ENCODE data around the gene RAB8B.

The RAB8B gene

DNA sequence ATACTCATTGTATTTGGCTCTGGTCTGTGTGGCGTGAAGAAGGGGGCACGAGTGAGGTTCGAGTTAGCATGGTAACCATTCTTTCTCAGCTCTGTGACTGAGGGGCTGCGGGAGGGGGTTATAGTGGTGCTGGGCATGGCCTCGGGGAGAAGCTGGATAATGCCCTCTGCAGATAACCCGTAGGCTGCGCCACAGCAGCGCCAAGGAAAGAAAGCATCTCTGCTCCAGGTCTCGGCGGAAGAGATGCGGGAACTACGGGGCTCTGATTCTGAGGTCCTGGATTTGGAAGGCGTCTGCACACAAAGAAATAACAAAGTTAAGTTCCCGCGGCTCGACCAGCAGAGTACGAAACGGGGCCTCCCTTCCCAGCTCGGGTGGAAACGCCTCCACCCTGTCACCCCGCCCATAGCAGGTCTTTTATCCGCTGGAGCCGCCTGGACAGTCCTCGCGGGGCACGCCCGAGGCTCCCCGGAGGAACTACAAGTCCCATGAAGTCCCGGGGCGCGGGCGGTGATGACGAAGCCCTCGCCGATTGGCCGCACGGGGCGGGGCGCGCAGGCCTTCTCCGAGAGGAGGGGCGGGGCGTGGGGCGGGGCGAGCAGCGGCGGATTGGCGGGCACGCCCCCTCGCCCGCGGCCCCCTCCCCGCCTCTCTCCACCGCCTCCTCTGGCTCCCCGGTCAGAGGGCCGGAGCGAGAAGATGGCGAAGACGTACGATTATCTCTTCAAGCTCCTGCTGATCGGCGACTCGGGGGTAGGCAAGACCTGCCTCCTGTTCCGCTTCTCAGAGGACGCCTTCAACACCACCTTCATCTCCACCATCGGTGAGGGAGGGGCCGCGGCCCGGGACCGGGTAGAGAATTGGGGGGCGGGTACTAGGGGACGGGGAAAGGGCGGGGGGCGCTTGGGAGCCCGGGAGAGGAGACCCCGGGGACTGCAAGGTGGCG is at the start of gene RAB8B:
Gene RAB8B, plus strand, starts transcription at position 681 of the 946 bp plus-strand sequence. Its CDS starts 19 bp downstream, at position 700.
- Histone ChIP-seq H3K9me3 (no peaks in the 10 kb centered on the region), H3K27me3 (no peaks in the 10 kb centered on the region), H3K4me3 (peak within 1 kb of the TSS; percentile 81 to 97), H3K36me3 (no peaks in the 10 kb centered on the region), H3K4me1 (peaks cover 0 to 30% (median 9%) of the 10 kb centered on the region in 4 donors), H3K27ac (peak within 1 kb of the TSS; percentile 85 to 91)
- TF ChIP-seq, protein P1, sequence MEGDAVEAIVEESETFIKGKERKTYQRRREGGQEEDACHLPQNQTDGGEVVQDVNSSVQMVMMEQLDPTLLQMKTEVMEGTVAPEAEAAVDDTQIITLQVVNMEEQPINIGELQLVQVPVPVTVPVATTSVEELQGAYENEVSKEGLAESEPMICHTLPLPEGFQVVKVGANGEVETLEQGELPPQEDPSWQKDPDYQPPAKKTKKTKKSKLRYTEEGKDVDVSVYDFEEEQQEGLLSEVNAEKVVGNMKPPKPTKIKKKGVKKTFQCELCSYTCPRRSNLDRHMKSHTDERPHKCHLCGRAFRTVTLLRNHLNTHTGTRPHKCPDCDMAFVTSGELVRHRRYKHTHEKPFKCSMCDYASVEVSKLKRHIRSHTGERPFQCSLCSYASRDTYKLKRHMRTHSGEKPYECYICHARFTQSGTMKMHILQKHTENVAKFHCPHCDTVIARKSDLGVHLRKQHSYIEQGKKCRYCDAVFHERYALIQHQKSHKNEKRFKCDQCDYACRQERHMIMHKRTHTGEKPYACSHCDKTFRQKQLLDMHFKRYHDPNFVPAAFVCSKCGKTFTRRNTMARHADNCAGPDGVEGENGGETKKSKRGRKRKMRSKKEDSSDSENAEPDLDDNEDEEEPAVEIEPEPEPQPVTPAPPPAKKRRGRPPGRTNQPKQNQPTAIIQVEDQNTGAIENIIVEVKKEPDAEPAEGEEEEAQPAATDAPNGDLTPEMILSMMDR (IDR thresholded peaks at IDR 0.05), result no peak
- intact Hi-C loops (cut with DNase I; ENCODE audit: low total_unique reads), result no loop called here
- peak; percentile 99 for DNase-seq

DNA sequence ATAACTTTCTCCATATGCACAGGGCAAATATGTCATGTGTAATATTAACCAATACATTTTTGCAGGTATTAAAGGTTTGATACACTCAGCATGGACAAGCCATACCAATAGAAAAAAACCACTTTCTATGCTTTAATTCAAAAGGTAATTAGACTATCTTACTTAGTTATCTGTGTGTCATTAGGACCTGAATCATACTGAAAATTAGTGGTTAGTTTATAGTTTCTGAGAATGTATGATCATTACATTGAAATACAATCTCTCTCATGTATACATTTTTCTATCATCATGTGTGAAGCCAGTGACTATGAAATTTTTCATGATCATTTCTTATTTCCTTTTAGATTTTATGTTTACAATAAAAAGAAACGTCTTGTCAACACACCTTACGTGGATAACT is 48.5 kb upstream of the RAB8B start:
- Histone ChIP-seq H3K27me3 (no peaks in the 10 kb centered on the region), H3K4me1 (peaks cover 0 to 22% (median 3%) of the 10 kb centered on the region in 4 donors), H3K4me3 (no peak overlapping the region), H3K9me3 (no peaks in the 10 kb centered on the region), H3K27ac (no peak overlapping the region), H3K36me3 (peaks cover 3 to 19% (median 14%) of the 10 kb centered on the region in 3 donors)
- no peak for DNase-seq
- intact Hi-C loops (cut with DNase I; ENCODE audit: low total_unique reads), result no loop called here
- TF ChIP-seq, protein P1 (IDR thresholded peaks at IDR 0.05), result no peak

DNA sequence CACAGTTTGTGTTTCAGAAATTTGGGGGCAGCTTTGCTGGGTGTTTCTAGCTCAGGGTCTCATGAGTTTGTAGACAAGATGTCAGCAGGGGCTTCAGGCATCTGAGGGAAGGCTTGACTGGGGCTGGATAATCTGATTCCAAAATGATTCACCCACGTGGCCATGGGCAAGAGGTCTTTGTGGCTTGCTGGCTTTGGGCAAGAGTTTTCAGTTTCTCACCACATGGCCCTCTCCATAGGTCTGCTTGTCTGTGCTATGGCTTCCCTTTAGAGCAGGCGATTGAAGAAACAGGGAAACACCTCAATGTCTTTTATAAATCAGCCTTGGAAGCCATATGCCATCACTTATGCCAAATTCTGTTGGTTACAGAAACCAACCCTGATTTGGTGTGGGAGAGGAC is 44.0 kb upstream of the RAB8B start:
- TF ChIP-seq, protein P1 (IDR thresholded peaks at IDR 0.05), result no peak
- no peak for DNase-seq
- intact Hi-C loops (cut with DNase I; ENCODE audit: low total_unique reads), result no loop called here

DNA sequence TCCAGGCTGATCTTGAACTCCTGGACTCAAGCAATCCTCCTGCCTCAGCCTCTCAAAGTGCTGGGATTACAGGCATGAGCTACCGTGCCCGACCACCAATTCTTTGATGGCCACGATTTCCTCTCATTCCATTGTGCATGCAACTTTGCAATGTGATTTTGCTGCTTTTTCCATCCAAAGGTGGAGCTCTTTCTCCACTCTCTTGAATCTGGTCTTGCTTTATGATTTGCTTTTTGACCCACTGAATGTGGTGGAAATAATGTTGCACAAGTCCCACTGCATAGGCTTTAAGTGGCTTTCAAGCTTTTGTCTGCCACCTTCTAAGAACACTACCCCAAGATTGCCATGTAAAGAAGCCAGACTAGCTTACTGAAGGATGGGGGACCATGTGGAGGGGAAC is 42.7 kb upstream of the RAB8B start:
- H3K36me3 ChIP-seq, result peaks cover 19 to 54% (median 45%) of the 10 kb centered on the region in 3 donors
- H3K27me3 ChIP-seq, result no peaks in the 10 kb centered on the region
- no peak for DNase-seq

More for the DNA sequence above, 44.0 kb upstream of the RAB8B start:
- H3K27me3 ChIP-seq, result no peaks in the 10 kb centered on the region
- no peak overlapping the region for H3K27ac ChIP-seq
- peaks cover 14 to 48% (median 37%) of the 10 kb centered on the region in 3 donors for H3K36me3 ChIP-seq
- peaks cover 0 to 6% (median 0%) of the 10 kb centered on the region in 4 donors for H3K4me1 ChIP-seq
- no peak overlapping the region for H3K4me3 ChIP-seq
- H3K9me3 ChIP-seq, result no peaks in the 10 kb centered on the region

DNA sequence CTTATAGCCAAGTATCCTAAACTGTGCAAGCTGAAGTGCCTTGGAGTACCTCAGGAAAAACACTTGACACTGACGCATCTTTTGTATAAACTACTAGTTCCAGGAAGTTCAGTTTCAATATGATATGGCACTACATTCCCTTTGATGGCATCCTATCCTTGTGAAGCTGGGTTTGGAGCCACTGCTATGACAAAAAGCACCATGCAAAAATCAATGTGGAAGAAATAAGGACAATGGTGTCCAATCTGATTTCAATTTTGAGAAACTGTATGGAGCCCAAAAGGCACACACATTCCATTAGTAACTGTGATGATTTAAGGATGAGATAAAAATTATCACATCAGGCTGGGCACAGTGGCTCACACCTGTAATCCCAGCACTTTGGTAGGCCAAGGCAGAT is 37.7 kb upstream of the RAB8B start:
- Histone ChIP-seq H3K4me3 (no peak overlapping the region), H3K36me3 (peaks cover 42 to 70% (median 42%) of the 10 kb centered on the region in 3 donors), H3K9me3 (no peaks in the 10 kb centered on the region), H3K4me1 (peaks cover 0 to 33% (median 4%) of the 10 kb centered on the region in 4 donors), H3K27me3 (no peaks in the 10 kb centered on the region), H3K27ac (no peak overlapping the region)
- DNase-seq, result no peak
- intact Hi-C loops (cut with DNase I; ENCODE audit: low total_unique reads), result no loop called here
- TF ChIP-seq, protein P1 (IDR thresholded peaks at IDR 0.05), result no peak

More for the DNA sequence above, 42.7 kb upstream of the RAB8B start:
- TF ChIP-seq, protein P1 (IDR thresholded peaks at IDR 0.05), result no peak
- no peak overlapping the region for H3K4me3 ChIP-seq
- no peak overlapping the region for H3K27ac ChIP-seq
- intact Hi-C loops (cut with DNase I; ENCODE audit: low total_unique reads), result no loop called here
- no peaks in the 10 kb centered on the region for H3K9me3 ChIP-seq
- peaks cover 0 to 9% (median 0%) of the 10 kb centered on the region in 4 donors for H3K4me1 ChIP-seq

All from tibial artery (tissue), 4 donors.